8988T (cell line): Measurements from ENCODE around the gene HES6.

Experiments
- DNase-seq: peaks from one replicate; pipeline ENCODE4 v3.0.0; 2011

Gene HES6

GRCh38 chr2:238231251-238231793 lies 8.5 kb downstream of the HES6 start:
- no peak for DNase-seq

- no peak for DNase-seq
These were observed 9.1 kb downstream of the HES6 start for GRCh38 chr2:238230699-238231098.

DNA sequence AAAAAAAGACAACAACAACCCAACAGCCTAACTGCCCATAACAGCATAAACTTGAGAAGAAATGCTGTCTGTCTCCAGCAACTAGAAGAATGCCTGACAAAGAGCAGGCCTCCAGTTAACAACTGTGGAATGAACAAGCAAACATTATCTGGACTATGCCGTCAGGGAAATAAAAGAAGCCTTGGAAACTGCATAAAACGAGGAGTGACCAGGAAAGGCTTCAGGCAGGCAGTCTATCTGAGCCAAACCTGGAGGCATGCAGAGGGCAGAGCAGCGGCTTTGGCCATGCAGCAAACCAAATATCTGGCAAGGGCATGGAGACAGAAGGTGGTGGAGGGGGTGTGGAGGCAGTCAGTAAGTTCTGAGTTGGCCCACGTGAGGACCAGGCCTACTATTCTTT lies 11.1 kb downstream of the HES6 start:
- DNase-seq: no peak

- DNase-seq: no peak
These were observed 12.2 kb downstream of the HES6 start for GRCh38 chr2:238227587-238228032.

DNA sequence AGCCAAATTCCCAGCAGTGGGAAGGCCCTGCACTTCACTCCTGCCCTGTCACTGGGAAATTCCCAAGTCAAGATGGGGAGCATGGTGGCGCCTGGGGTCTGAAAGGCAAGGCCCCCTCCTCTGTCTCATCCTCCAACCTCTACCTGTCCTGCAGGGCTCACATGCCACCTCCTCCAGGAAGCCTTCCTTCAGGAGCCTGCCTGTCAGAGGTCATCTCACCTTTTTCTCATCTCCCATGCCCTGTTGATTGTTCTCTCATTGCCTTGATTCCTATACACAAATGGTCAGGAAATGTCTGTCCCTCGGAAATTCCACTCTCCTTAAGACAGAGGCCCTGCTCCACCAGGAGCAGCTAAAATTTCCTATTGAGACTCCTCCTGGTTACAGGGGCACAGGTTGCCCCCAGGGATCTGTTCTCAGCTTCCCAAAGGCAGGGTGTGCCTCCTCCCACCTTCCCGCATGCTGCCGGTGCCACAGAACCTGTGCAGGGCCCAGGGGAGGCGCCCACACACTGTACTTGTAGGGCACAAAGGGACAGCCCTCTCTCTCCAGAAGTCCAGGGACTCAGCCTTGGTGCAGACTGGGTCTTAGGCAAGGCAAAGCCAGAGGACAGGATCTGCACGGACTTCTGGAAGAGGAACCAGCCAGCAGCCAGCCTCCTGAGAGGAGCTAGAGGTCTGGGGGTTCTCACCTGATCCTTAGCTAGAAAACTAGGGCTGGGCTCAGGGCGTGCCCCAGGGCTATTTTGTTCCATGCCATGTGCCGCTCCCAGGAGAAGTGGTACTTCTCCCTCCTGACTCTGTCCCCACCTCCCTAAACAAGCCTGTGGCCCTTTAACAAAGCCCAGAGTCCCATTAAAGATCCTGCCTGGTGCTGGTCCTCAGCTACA lies 12.9 kb downstream of the HES6 start:
- DNase-seq: no peak

DNA sequence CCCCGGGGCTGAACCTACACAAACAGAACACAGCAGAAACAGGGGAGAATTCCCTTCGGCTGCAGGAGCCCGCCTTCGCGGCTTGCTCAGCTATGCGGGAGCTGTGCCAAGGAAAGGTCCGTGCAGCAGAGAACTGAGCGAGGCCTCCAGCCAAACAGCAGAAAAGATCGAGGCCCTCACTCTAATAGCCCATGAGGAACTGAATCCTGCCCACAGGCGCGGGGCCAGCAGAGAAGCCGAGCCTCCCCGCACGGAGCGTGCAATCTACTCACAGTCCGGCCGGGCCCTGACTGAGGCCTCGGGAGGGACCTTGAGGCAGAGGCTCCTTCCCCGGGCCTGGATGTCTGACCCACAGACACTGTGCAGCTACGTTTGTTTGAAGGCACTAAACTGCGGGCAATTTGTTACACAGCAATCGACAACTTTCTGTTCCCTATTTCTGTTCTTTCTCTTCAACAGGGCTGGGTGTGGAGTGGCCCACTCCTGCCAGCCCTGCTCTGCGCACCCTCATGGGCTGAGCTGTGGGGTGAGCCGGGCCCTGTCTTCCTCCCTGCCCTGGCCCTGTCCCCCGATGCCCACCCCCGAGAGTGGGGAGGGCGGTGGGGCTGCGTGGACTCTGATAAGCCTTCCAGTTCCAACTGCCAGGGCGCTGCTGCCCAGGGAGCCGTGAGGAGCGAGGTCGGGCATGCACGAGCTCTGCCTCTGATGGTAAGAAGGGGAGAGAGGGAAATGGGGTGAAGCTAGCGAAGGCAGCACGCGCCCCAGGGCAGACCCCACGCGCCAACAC lies 13.7 kb downstream of the HES6 start:
- DNase-seq: no peak

- DNase-seq: no peak
These were observed 14.7 kb downstream of the HES6 start for GRCh38 chr2:238225121-238225520.

DNA sequence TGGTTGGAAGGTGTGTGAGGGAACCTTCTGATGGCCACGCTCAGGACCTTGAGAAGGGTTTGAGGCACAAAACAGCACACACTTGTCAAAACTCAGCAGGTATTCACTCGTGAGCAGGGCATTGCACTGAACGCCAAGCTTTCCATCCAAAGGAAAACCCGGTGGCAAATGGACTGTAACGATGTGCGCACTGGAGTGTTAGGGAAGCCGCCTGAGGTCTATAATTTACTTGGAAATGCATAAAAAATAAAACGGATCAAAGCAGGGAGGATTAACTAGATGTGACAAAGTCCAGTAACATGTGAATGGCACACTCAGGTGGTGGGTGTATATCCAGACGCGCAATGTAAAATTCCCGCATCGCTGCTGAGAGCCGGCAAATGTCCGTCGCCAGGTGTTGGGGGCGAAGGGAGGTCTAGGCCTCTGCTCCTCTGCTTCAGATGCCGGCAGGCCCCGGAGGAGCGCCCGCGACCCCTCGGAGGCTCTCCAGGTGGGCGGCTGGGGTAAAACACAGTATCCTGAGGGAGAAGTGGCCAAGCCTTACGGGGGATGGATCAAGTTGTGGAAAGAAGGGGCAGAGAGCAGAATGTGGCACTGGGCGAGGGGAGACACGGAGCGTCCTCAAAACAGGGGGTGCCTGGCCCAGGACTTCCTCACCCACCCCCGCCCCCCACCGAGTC lies 15.3 kb downstream of the HES6 start:
- DNase-seq: no peak

DNA sequence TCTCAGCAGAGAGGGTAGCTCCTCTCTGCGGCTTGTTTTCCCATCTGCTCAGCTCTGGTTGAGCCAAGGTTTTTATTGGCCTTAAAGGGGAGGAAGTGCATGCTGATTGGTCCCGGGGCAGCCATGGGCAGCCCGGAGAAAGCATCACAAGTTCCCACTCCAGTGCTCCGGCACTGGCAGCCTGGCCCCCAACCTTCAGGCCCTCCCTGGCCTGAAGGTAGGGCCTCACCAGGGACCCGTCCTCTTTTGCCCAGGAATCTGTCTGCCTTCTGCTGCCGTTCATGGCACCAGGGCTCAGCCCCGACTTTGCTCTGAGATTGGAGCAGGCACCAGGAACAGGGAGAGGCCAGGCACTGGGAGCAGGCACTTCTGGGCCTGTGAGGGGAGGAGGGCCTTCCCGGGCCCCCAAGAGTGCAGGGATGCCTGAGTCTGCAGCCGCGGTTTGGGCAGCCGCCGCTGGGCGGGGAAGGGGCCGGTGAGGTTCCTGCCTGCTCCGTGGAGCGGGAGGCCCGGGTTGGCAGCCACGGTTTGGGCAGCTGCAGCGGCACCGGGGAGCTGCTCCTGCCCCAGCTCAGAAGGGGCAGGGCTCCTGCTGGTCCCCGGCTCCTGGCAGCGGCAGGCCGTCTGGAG lies 18.8 kb downstream of the HES6 start:
- no peak for DNase-seq

- no peak for DNase-seq
These were observed 19.5 kb downstream of the HES6 start for GRCh38 chr2:238220274-238220891.

DNA sequence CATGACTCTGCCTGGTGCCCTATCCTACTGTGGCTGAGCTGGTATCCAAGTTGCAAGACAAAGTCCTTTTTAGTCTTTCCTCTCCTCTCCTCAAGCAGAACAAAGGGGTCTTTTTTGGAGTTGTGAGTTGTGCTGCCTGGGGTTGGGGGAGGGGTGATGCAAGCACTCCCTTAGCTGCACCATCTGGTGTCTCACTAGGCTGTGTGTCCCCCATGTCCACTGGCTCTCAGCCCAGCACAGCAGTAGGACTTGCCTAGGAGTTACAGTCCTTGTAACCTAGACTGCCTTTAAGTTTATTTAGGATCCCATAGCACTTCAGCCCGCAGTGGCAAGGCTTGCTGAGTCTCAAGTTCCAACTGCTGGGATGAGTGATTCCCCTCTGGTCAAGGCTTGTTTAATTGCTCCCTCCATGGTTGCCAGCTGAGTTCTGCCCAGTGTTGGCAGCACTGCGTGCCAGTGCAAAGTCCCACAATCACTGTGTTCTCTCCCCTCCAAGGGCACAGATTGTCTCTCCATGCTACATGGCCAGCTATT lies 23.1 kb downstream of the HES6 start:
- DNase-seq: no peak

DNA sequence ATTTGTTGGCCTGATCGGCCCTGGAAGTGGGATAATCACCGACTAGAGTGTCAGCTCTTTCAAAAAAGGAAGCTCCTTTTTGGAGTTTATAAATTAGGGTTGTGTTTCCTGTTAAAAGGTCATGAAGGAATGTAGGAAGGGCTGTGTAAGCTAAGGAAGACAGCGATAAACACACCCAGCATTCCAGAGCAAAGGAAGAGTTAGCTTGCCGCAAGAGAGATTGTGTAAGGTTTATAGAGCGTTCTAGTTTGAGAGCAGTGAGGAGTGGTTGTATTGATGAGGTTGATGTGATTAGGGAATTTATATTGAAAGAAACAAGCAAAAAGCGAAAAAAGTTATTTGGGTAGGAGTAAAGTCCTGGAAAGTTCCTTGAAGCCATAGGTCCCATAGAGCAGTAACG lies 32.8 kb downstream of the HES6 start:
- no peak for DNase-seq

GRCh38 chr2:238203973-238204683 lies 35.7 kb downstream of the HES6 start:
- DNase-seq: no peak

DNA sequence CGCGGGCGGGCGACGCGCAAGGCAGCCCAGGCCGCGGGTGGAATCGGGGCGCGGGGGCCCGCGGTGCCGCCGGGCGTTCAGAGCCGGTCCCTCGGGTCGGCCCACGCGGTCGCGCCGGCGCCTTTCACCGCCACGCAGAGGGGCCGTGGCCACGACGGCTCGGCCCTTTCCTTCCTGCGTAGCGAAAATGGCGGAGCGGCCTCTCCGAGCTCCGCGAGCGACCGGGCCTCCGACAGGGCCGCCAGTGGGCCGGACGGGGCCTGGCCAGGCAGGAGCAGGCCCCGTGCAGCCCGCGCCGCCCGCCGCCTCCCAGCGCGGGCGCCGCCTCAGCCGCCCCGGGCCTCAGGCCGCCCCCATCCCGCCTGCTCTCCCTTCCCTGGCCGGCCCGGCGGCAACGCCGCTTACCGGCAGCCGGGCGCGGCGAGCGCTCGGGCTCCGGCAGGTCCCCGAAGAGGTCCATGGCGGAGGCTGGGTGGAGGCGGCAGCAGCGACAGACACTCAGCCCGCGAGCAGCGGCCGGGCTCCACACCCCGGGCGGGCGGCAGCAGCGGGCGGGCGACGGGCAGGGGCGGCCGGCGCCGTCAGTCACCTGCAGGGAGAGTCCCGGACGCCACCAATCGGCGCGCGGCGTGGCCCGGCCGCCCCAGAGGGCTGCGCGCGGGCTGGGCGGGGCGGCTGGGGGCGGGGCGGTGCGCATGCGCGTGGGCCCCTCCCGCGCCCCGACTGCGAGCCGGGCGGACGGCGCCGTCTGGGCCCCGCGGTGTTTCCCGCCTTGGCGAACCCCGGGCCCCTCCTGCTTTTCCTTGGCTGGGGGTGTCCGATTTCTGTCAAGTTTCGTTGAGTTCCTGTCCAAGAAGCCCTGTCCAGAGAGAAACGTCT lies 36.5 kb downstream of the HES6 start, which contains the start of gene ILKAP:
ILKAP (minus strand) TSS at position 602 of the 879 bp plus-strand sequence; CDS start at position 460, 142 bp downstream.
- peak; percentile 100 for DNase-seq

GRCh38 chr2:238202326-238203093 lies 37.3 kb downstream of the HES6 start:
- no peak for DNase-seq

DNA sequence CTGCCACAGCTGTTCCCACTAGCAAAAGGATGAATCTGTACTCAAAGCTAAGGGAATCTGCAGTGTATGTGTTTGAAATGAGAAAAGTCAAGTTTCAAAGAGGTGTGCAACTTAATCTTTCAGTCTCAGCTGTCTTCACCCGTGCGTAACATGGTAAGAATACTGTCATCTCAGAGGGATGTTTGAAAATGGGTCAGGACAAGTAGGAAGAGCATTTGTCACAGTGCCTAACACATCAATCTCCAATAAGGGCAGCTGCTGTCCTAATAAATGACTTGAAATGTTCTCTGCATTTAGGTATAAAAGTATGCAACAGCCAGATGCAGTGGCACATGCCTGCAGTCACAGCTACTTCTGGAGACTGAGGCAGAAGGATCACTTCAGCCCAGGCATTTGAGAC lies 49.4 kb downstream of the HES6 start:
- no peak for DNase-seq
